Heart left ventricle (tissue), 13 donors: ENCODE results near the gene DOCK8.

Source experiments
- CTCF ChIP-seq, 12 donors: fragments of 200-600 bp; sonication (generic) in 4 of 12; IDR thresholded peaks; one replicate each; pipeline versions ENCODE4 v1.5.0 to v1.8.0; 2018 to 2022; ENCODE audit warnings: antibody characterized with exemption in 12 of 12, mild to moderate bottlenecking in 5 of 12
- POLR2A ChIP-seq, 2 donors: fragments of 450-650 bp; IDR thresholded peaks; one replicate each; pipeline ENCODE4 v1.6.1; 2017; ENCODE audit warnings: antibody characterized with exemption in 2 of 2, mild to moderate bottlenecking in 2 of 2, moderate library complexity in 2 of 2
- donor health status: ischemic (EF 13 %, LVEDD 7.1; RV severe dilation, severe dysfunction).
- donor health status: DM: no; HTN: yes; CAD: no.
- donor health status: DM: no; HTN: no; CAD: no.
- donor health status: ischemic (EF 25% LVEDD 6.9; RV normal size, moderate dysfunction).
- donor health status: ischemic (EF 25% LVEDD 5.7; RV mildly dilated, moderate dysfunction).
- donor health status: ischemic (EF 35%, LVEDD 5.7; RV mildly dilated, moderate dysfunction).
- donor health status: nonischemic (EF 11% LVEDD 7.7; RV severe dilation, severe dysfunction).
- donor health status: DM: yes; HTN: yes; CAD: no.
- donor health status: PGD.
- donor health status: ischemic (EF 29% LVEDD 5.4; RV normal size, mild dysfunction).
- donor health status: nonischemic (EF 23%, LVEDD 6.1; RV moderate dilation, normal function).

GRCh38 chr9:450561-450960 lies 235.9 kb downstream of the DOCK8 start:
- TF ChIP-seq CTCF (IDR thresholded peaks at IDR 0.05), result no peak
- TF ChIP-seq POLR2A (IDR thresholded peaks at IDR 0.05), result no peak
